ACC112 (cell line): Measurements from ENCODE around the gene DIDO1.
"Not testable (repeated sequence)": the region's sequence is repeated elsewhere in the genome, so short reads cannot be mapped to it uniquely, and the experiment has no call there.

Experiments
- H2AFZ ChIP-seq: fragments of 200-600 bp; sonication (generic); one replicate; pipeline ENCODE4 v1.6.0; 2017; ENCODE audit warnings: antibody characterized with exemption, low read length; ENCODE audit not compliant: unreplicated experiment
- H3K27ac ChIP-seq: fragments of 200-600 bp; sonication (generic); 2 replicates; pipeline ENCODE4 v1.5.1; 2014; ENCODE audit warnings: low read depth, mild to moderate bottlenecking, antibody characterized with exemption, low read length, moderate library complexity
- H3K27me3 ChIP-seq: fragments of 200-600 bp; sonication (generic); 2 replicates; pipeline ENCODE4 v1.6.1; 2014; ENCODE audit warnings: mild to moderate bottlenecking, antibody characterized with exemption, low read length, moderate library complexity, mixed read lengths; ENCODE audit not compliant: insufficient read depth
- H3K36me3 ChIP-seq: fragments of 200-600 bp; sonication (generic); 2 replicates; pipeline ENCODE4 v1.6.1; 2016; ENCODE audit warnings: mild to moderate bottlenecking, antibody characterized with exemption, low read length, moderate library complexity, mixed read lengths; ENCODE audit not compliant: insufficient read depth
- H3K4me1 ChIP-seq: fragments of 200-600 bp; sonication (generic); one replicate; pipeline ENCODE4 v1.6.1; 2016; ENCODE audit warnings: low read length, mixed read lengths; ENCODE audit not compliant: insufficient read depth, unreplicated experiment, control insufficient read depth
- H3K4me3 ChIP-seq: fragments of 200-600 bp; sonication (generic); 2 replicates; pipeline ENCODE4 v1.5.1; 2014; ENCODE audit warnings: mild to moderate bottlenecking, low read depth, low read length
- H3K79me2 ChIP-seq: fragments of 200-600 bp; sonication (generic); one replicate; pipeline ENCODE4 v1.6.0; 2016; ENCODE audit warnings: low read length; ENCODE audit not compliant: control insufficient read depth, unreplicated experiment, insufficient read depth

Gene DIDO1

DNA sequence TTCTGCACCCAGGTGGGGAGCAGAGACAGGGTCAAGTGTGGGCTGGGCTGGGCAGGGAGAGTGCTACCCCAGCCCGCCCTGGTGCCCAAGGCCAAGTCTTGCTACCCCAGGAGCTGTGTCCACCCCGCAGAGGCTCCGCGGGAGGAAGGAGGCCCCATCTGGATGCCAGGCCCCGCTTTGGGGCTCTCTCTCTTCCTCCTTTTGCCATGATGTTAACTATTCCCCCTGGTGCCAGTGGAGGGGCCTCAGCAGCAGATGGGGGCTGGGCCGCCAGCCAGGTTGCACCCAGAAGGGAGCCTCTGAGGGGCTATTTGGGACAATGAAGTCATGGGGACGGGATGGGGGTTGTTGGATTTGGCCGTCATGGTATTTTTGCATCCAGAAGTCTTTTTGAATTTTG is 35.5 kb upstream of the DIDO1 start:
- H3K36me3 ChIP-seq, result no peaks in the 10 kb centered on the region; the same call in 1 of the 2 replicates
- H3K27ac ChIP-seq, result no peak overlapping the region

DNA sequence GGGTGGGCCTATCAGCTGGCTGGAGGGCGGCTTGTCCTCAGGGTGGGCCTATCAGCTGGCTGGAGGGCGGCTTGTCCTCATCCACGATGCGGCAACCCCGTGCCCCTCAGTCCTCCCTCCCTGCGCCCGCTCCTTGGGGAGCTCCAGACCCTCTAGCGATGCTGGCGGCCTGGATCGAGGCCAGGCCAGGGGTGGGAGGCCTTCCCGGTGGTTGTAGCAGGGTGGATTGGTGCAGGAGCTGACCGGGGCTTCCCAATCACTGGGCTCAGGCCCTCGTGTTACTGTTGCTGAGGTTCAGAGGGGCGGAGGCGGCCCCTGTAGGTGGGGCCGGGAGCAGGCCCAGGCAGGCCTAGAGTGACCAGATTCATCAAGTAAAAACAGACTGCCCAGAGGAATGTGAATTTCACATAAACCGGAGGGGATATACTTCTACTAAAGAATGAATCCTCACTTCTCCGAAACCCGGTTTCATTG is 35.0 kb upstream of the DIDO1 start:
- Histone ChIP-seq H3K27ac (no peak overlapping the region), H3K27me3 (no peaks in the 10 kb centered on the region), H3K4me3 (no peak overlapping the region), H2AFZ (no peak overlapping the region), H3K4me1 (no peaks in the 10 kb centered on the region), H3K79me2 (peaks cover 6% of the 10 kb centered on the region), H3K36me3 (no peaks in the 10 kb centered on the region; the same call in 1 of the 2 replicates)

More for the DNA sequence above, 35.5 kb upstream of the DIDO1 start:
- no peaks in the 10 kb centered on the region for H3K4me1 ChIP-seq
- H3K79me2 ChIP-seq, result peaks cover 6% of the 10 kb centered on the region
- no peaks in the 10 kb centered on the region for H3K27me3 ChIP-seq
- no peak overlapping the region for H3K4me3 ChIP-seq
- no peak overlapping the region for H2AFZ ChIP-seq

DNA sequence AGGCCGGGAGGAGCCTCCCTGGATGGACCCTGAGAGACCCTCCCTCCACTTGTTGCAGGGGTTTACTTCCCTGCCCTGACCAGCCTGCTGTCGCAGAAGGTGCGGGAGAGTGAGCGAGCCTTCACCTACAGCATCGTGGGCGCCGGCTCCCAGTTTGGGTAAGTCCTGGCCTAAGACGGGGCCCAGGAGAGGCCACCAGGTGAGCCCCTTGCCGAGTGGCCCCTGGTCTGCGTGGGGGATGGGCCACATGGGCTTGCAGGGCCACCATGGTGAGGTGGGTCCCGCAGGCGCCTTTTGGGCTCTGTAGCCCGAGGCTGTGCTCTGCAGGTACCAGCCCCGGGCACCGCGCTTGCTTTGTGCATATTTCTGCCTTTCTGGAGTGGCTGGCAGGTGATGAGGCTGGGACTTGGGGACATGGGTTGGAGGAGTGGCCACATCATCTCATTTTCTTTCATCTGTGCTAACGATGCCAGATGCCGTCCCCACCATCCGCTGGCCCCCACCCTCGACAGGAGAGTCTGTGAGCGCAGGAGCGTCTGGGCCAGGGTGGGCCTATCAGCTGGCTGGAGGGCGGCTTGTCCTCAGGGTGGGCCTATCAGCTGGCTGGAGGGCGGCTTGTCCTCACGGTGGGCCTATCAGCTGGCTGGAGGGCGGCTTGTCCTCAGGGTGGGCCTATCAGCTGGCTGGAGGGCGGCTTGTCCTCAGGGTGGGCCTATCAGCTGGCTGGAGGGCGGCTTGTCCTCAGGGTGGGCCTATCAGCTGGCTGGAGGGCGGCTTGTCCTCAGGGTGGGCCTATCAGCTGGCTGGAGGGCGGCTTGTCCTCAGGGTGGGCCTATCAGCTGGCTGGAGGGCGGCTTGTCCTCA is 34.4 kb upstream of the DIDO1 start:
- not testable (repeated sequence) for H3K79me2 ChIP-seq, H3K36me3 ChIP-seq, H3K4me3 ChIP-seq, H3K27ac ChIP-seq, H2AFZ ChIP-seq, H3K4me1 ChIP-seq, H3K27me3 ChIP-seq

DNA sequence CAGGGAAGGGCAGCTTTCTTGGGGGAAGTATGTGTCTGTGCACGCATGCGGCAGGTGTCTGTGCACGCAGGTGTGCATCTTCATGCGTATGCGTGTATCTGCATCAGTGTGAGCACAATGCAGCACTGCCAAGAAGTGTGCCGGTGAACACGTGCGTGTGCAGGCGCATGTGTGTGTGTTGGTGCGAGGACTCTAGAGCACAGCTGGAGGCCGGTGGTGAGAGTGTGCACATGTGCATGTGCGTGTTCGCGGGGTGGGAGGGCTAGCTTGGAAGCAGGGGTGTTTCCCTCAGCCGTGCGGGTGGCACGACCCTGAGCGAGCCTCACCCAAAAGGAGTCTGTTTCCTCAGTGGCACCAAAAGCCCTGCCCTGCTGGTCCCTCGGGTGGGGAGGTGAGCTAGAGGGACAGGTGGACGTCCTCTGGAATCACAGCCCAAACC is 33.7 kb upstream of the DIDO1 start:
- no peak overlapping the region for H3K27ac ChIP-seq

DNA sequence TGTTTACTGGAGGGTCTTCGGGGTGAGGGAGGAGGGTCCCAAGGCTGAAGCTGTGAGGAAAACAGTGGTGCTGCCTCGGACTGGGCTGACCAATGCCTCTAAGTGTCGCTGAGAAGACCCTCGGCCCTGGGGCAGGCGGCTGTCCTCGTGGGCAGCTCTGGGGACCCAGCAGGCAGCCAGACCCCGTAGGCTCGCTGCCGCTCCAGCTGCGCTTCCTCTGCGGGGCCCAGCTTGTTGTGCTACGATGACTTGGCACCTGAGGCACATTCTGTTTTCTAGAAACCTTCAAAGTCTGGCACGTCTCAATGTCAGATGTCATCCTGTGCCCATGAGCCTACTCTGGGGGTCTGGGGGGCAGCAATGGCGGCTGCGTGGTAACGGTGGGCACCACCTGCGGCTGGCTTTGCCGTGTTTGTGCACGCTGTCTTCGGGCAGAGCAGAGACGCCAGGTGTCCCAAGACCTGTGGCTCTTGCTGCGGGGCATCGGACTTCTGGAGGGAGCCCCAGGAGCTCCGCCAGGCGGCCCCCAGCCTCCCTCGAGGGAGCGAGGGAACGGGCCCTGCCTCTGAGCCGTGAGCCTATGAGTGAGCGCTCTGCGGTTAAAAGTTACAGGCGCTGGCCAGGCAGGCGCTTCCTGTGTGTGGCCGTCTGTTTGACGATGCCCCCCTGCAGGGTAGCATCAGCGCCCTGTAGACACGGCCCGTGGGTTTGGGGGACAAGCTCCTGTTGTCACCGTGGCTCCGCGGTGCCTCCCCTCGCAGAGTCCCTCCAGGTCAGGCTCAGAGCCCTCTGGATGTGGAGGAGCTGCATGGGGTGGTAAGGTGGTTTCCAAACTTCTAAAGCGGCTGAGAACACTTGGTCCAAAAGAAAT is 33.0 kb upstream of the DIDO1 start:
- no peaks in the 10 kb centered on the region; the same call in 1 of the 2 replicates for H3K36me3 ChIP-seq
- peaks cover 22% of the 10 kb centered on the region for H3K79me2 ChIP-seq
- H3K27ac ChIP-seq, result no peak overlapping the region
- no peaks in the 10 kb centered on the region for H3K27me3 ChIP-seq
- peaks cover 4% of the 10 kb centered on the region for H3K4me1 ChIP-seq
- no peak overlapping the region for H3K4me3 ChIP-seq
- no peak overlapping the region for H2AFZ ChIP-seq

More for the DNA sequence above, 33.7 kb upstream of the DIDO1 start:
- Histone ChIP-seq H3K27me3 (no peaks in the 10 kb centered on the region), H3K36me3 (no peaks in the 10 kb centered on the region; the same call in 1 of the 2 replicates), H3K79me2 (peaks cover 15% of the 10 kb centered on the region), H3K4me3 (no peak overlapping the region), H2AFZ (no peak overlapping the region), H3K4me1 (no peaks in the 10 kb centered on the region)

DNA sequence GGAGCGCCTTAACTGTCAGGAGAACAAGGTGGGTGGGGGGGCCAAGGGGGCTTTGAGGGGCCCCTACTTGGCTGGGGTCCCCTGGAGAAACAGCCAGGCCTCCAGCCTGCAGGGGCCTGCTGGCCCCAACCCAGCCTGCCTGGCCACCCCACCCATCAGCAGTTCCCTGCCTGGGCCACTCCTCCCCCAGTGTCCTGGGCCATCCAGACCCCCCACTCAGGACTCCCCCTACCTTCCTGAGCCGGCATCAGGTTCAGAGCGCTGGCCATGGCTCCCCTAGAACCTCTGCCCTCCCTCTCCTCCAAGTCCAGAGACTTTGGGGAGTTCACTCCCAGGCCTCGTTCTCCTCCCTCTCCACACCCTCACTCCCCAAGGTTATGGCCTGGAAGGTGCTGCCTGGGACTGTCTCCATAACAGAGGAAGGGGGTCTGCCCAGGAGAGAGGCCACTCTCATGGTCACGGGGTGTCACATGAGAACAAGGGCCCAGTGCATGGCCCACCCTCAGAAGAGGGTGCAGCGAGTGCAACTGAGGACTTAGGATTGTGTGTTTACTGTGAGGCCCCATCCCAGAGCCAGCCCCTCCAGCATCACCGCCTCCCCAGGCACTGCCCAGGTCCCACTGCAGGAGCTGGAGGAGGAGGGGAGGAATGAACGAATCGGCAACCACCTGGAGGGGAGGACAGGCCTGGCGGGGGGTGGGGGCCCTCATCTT is 32.2 kb upstream of the DIDO1 start:
- Histone ChIP-seq H3K79me2 (peaks cover 23% of the 10 kb centered on the region), H2AFZ (no peak overlapping the region), H3K27ac (no peak overlapping the region), H3K4me1 (peaks cover 5% of the 10 kb centered on the region), H3K36me3 (no peaks in the 10 kb centered on the region), H3K4me3 (no peak overlapping the region), H3K27me3 (no peaks in the 10 kb centered on the region)

DNA sequence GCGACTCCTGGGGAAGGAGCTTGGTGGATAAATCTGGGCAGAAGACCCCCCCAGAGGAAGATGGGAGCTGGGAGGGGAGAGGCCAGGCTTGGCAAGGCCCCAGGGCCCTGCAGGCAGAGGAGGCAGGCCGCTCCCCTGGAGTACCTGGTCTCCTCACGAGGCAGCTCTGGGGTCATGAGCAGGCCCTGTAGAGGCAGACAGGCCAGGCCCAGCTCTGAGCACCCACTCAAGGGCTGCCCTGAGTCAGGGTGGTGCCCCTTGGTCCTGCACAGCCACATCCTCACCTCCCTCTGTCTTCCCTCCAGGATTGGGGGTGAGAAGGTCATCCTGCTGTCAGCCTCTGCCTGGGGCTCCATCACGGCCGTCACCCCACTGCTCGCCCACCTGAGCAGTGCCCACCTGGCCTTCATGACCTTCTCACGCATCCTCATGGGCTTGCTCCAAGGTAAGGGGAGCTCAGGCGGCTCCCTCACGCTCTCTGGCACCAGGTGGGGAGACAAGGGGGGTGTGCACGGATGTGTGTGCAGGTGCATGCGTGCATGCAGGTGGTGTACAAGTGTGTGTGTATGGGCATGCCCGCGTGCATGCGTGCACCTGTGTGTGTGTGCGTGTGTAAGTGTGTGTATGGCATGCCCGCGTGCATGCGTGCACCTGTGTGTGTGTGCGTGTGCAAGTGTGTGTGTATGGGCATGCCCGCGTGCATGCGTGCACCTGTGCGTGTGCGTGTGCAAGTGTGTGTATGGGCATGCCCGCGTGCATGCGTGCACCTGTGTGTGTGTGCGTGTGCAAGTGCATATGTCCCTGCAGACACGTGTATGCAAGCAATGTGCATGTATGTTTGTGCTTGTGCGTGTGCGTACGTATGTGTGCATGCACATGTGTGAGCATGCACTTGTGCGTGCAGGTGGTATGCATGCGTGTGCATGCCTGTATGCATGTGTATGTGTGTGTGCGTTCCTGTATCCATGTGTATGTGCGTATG is 31.1 kb upstream of the DIDO1 start:
- no peak overlapping the region for H2AFZ ChIP-seq
- no peak overlapping the region for H3K4me3 ChIP-seq
- H3K27me3 ChIP-seq, result no peaks in the 10 kb centered on the region
- H3K4me1 ChIP-seq, result peaks cover 5% of the 10 kb centered on the region
- peaks cover 23% of the 10 kb centered on the region for H3K79me2 ChIP-seq
- H3K27ac ChIP-seq, result no peak overlapping the region
- H3K36me3 ChIP-seq, result no peaks in the 10 kb centered on the region

DNA sequence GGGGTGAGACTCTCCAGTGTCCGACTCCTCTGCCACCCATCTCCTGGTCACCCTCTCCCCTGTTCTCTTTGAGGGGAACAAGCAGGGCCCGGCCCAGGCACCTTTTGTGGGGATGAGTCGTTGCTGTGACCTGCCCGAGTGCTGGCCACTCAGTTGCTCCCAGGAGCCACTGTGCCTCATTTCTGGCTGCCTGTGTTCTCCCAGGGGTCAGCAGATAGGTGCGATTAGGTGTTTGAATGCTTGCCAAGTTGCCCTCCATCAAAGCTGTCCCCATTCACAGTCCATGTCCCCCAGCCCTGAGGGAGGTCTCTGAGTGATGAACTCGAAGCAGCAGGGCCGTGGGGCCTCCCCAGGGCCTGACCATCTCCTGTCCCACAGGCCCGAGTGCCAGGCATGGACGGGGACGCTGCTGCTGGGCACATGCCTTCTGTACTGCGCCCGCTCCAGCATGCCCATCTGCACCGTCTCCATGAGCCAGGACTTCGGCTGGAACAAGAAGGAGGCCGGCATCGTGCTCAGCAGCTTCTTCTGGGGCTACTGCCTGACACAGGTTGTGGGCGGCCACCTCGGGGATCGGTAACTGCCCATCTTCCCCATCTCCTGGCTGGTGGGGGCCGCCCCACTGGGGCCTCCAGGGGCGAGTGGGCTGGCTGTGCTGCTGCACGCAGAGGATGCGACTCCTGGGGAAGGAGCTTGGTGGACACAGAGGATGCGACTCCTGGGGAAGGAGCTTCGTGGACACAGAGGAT is 30.3 kb upstream of the DIDO1 start:
- Histone ChIP-seq H3K27me3 (no peaks in the 10 kb centered on the region), H2AFZ (no peak overlapping the region), H3K27ac (no peak overlapping the region), H3K4me1 (peaks cover 5% of the 10 kb centered on the region), H3K79me2 (peaks cover 27% of the 10 kb centered on the region), H3K36me3 (no peaks in the 10 kb centered on the region), H3K4me3 (no peak overlapping the region)
